T-helper 2 cell (primary cell): ENCODE measurements around the gene PREB.
"Not testable (repeated sequence)": the region's sequence is repeated elsewhere in the genome, so short reads cannot be mapped to it uniquely, and the experiment has no call there.

Source experiments
- DNase-seq, 5 experiments: peaks; one replicate each; pipeline versions ENCODE4 v3.0.0 to v3.0.0-alpha.2; 2012 to 2022

Gene PREB

GRCh38 chr2:27126252-27126710, 8.2 kb downstream of the PREB start:
- no peak for DNase-seq

- no peak for DNase-seq
Observed at GRCh38 chr2:27125104-27125503, 9.3 kb downstream of the PREB start.

- peak; percentile 41 to 65 (median 63) for DNase-seq
Observed at GRCh38 chr2:27123302-27124150, 10.9 kb downstream of the PREB start, which contains the start of gene ABHD1. ABHD1 (plus strand) TSS chr2:27123815; CDS start chr2:27123949, 134 bp downstream.

GRCh38 chr2:27122791-27123190, 11.6 kb downstream of the PREB start:
- no peak for DNase-seq

- DNase-seq, result no peak
Observed at GRCh38 chr2:27121906-27122305, 12.5 kb downstream of the PREB start.

GRCh38 chr2:27119330-27119670, 15.1 kb downstream of the PREB start:
- not testable (repeated sequence) for DNase-seq

GRCh38 chr2:27118525-27119329, 15.7 kb downstream of the PREB start, which contains the start of gene CGREF1:
CGREF1 (minus strand) TSS chr2:27119128; CDS start chr2:27104366, 14,762 bp downstream.
- DNase-seq, result peak in 1 of 5 experiments; percentile 46

GRCh38 chr2:27117995-27118524, 16.4 kb downstream of the PREB start:
- DNase-seq, result no peak

- DNase-seq, result no peak
Observed at GRCh38 chr2:27115519-27115918, 18.9 kb downstream of the PREB start.

GRCh38 chr2:27111392-27112078, 22.9 kb downstream of the PREB start:
- DNase-seq, result not testable (repeated sequence)

GRCh38 chr2:27110603-27111352, 23.7 kb downstream of the PREB start:
- not testable (repeated sequence) for DNase-seq

- no peak for DNase-seq
Observed at GRCh38 chr2:27109083-27109482, 25.4 kb downstream of the PREB start.

- DNase-seq, result no peak
Observed at GRCh38 chr2:27108221-27108620, 26.2 kb downstream of the PREB start.

- DNase-seq, result no peak
Observed at GRCh38 chr2:27105981-27106380, 28.5 kb downstream of the PREB start.

GRCh38 chr2:27102329-27102728, 32.1 kb downstream of the PREB start:
- no peak for DNase-seq

- DNase-seq, result no peak
Observed at GRCh38 chr2:27100036-27100435, 34.4 kb downstream of the PREB start.

- DNase-seq, result no peak
Observed at GRCh38 chr2:27099334-27099955, 35.0 kb downstream of the PREB start.

GRCh38 chr2:27097341-27097740, 37.1 kb downstream of the PREB start:
- DNase-seq, result no peak

GRCh38 chr2:27096748-27097297, 37.6 kb downstream of the PREB start:
- no peak for DNase-seq

- peak in 2 of 5 experiments; percentile 15 to 75 for DNase-seq
Observed at GRCh38 chr2:27095745-27096651, 38.4 kb downstream of the PREB start.
